CD4-positive, alpha-beta T cell treated with Interleukin-6 at 100 ng/mL for 8 hours (primary cell): ENCODE results near the gene HIGD1C.

Experiments
- DNase-seq: peaks from one replicate; pipeline ENCODE4 v3.0.0-alpha.2; 2020; ENCODE audit warnings: mixed read lengths, low spot score

The HIGD1C gene

GRCh38 chr12:51018956-51019355 is 66.6 kb downstream of the HIGD1C start:
- DNase-seq: no peak

- DNase-seq: no peak
These were observed 67.6 kb downstream of the HIGD1C start for GRCh38 chr12:51019927-51020326.
